HEK293 (cell line): ENCODE measurements around the gene TRAPPC2L.

Experiments used
- CTCF ChIA-PET: fragments of 350-600 bp; formaldehyde crosslinking; extraction: SDS; loops from one replicate; lab custom pipeline; 2021; ENCODE audit warnings: antibody characterized with exemption; lab: Yijun Ruan, JAX
- POLR2A ChIA-PET: fragments of 300-600 bp; formaldehyde crosslinking; extraction: SDS; loops from one replicate; lab custom pipeline; 2020; ENCODE audit warnings: antibody characterized with exemption, inconsistent platforms; lab: Yijun Ruan, JAX
- H3K27ac ChIP-seq: fragments of 200-500 bp; sonication (Bioruptor generic); 2 replicates; pipeline ENCODE4 v1.5.1; 2014; ENCODE audit warnings: low read depth, low read length, control low read depth, inconsistent platforms; ENCODE audit errors: extremely low read depth
- H3K36me3 ChIP-seq, 2 experiments: fragments of 200-500 bp in 1 of 2; sonication (Bioruptor generic) in 1 of 2; 1 replicate in 1 of 2; 2 replicates in 1 of 2; pipeline ENCODE4 v1.5.1; 2014 to 2017; ENCODE audit warnings: inconsistent platforms in 2 of 2, low read length in 2 of 2; ENCODE audit not compliant: control insufficient read depth in 2 of 2, insufficient read depth in 1 of 2
- H3K4me1 ChIP-seq: fragments of 200-500 bp; sonication (Bioruptor generic); 2 replicates; pipeline ENCODE4 v1.5.1; 2014; ENCODE audit warnings: mild to moderate bottlenecking, low read length, inconsistent platforms; ENCODE audit not compliant: control insufficient read depth, insufficient read depth
- H3K4me3 ChIP-seq: 2 replicates; pipeline ENCODE4 v1.5.1; 2011; ENCODE audit warnings: low read depth, mild to moderate bottlenecking, control low read depth, low read length, moderate library complexity
- H3K9me3 ChIP-seq: fragments of 200-500 bp; sonication (Bioruptor generic); 2 replicates; pipeline ENCODE4 v1.5.1; 2014; ENCODE audit warnings: low read depth, low read length, inconsistent platforms; ENCODE audit not compliant: control insufficient read depth, insufficient read depth
- ELK4 ChIP-seq: IDR thresholded peaks from 2 replicates; pipeline ENCODE4 v1.6.1; 2011; ENCODE audit warnings: mild to moderate bottlenecking, low read depth, low read length, borderline replicate concordance
- GFI1B ChIP-seq: fragments of 450-650 bp; formaldehyde crosslinking; IDR thresholded peaks from 2 replicates; pipeline ENCODE4 v1.5.1; 2016; ENCODE audit warnings: missing biosample characterization, missing genetic modification characterization
- GLI4 ChIP-seq: fragments of 450-650 bp; formaldehyde crosslinking; IDR thresholded peaks from 2 replicates; pipeline ENCODE4 v1.5.1; 2016; ENCODE audit warnings: missing biosample characterization, missing genetic modification characterization
- KLF10 ChIP-seq: fragments of 450-650 bp; IDR thresholded peaks from 2 replicates; pipeline ENCODE4 v1.5.1; 2018; ENCODE audit warnings: missing biosample characterization, mild to moderate bottlenecking, missing genetic modification characterization
- RBAK ChIP-seq: fragments of 450-650 bp; formaldehyde crosslinking; IDR thresholded peaks from 2 replicates; pipeline ENCODE4 v1.5.1; 2016; ENCODE audit warnings: missing biosample characterization, missing genetic modification characterization
- SCRT1 ChIP-seq: fragments of 450-650 bp; formaldehyde crosslinking; IDR thresholded peaks from 2 replicates; pipeline ENCODE4 v1.5.1; 2016; ENCODE audit warnings: missing biosample characterization, missing genetic modification characterization, borderline replicate concordance
- SCRT2 ChIP-seq: fragments of 450-650 bp; formaldehyde crosslinking; IDR thresholded peaks from 2 replicates; pipeline ENCODE4 v1.5.1; 2016; ENCODE audit warnings: missing biosample characterization, missing genetic modification characterization
- ZFP3 ChIP-seq: fragments of 450-650 bp; formaldehyde crosslinking; IDR thresholded peaks from 2 replicates; pipeline ENCODE4 v1.5.1; 2016; ENCODE audit warnings: low read depth, missing biosample characterization, missing genetic modification characterization
- ZNF10 ChIP-seq: fragments of 450-650 bp; formaldehyde crosslinking; IDR thresholded peaks from 2 replicates; pipeline ENCODE4 v1.5.1; 2017; ENCODE audit warnings: missing biosample characterization, missing genetic modification characterization
- ZNF157 ChIP-seq: fragments of 450-650 bp; formaldehyde crosslinking; IDR thresholded peaks from 2 replicates; pipeline ENCODE4 v1.5.1; 2016; ENCODE audit warnings: missing biosample characterization, missing genetic modification characterization
- ZNF16 ChIP-seq: fragments of 450-650 bp; formaldehyde crosslinking; IDR thresholded peaks from 2 replicates; pipeline ENCODE4 v1.5.1; 2016; ENCODE audit warnings: low read depth, missing biosample characterization, missing genetic modification characterization
- ZNF248 ChIP-seq: fragments of 450-650 bp; formaldehyde crosslinking; IDR thresholded peaks from 2 replicates; pipeline ENCODE4 v1.5.1; 2017; ENCODE audit warnings: missing biosample characterization, missing genetic modification characterization
- ZNF549 ChIP-seq: fragments of 450-650 bp; IDR thresholded peaks from 2 replicates; pipeline ENCODE4 v1.5.1; 2018; ENCODE audit warnings: missing biosample characterization, missing genetic modification characterization, mild to moderate bottlenecking, inconsistent platforms, moderate library complexity
- ZNF558 ChIP-seq: fragments of 450-650 bp; formaldehyde crosslinking; IDR thresholded peaks from 2 replicates; pipeline ENCODE4 v1.5.1; 2016; ENCODE audit warnings: missing biosample characterization, missing genetic modification characterization
- ZNF585B ChIP-seq: fragments of 450-650 bp; formaldehyde crosslinking; IDR thresholded peaks from 2 replicates; pipeline ENCODE4 v1.5.1; 2016; ENCODE audit warnings: missing biosample characterization, missing genetic modification characterization
- ZNF626 ChIP-seq: fragments of 450-650 bp; sonication (Bioruptor Pico); formaldehyde crosslinking; IDR thresholded peaks from 2 replicates; pipeline ENCODE4 v1.5.1; 2018; ENCODE audit warnings: missing biosample characterization, missing genetic modification characterization, inconsistent platforms
- ZNF654 ChIP-seq: fragments of 450-650 bp; formaldehyde crosslinking; IDR thresholded peaks from 2 replicates; pipeline ENCODE4 v1.5.1; 2016; ENCODE audit warnings: low read depth, missing biosample characterization, missing genetic modification characterization
- ZNF692 ChIP-seq: fragments of 450-650 bp; formaldehyde crosslinking; IDR thresholded peaks from 2 replicates; pipeline ENCODE4 v1.5.1; 2016; ENCODE audit warnings: missing biosample characterization, missing genetic modification characterization
- ZNF768 ChIP-seq: fragments of 450-650 bp; formaldehyde crosslinking; IDR thresholded peaks from 2 replicates; pipeline ENCODE4 v1.5.1; 2018; ENCODE audit warnings: missing biosample characterization, mild to moderate bottlenecking, missing genetic modification characterization
- TF ChIP-seq, protein P1 (sequence below): fragments of 450-650 bp; formaldehyde crosslinking; IDR thresholded peaks from 2 replicates; pipeline ENCODE4 v1.5.1; 2016; ENCODE audit warnings: missing biosample characterization, missing genetic modification characterization

Gene TRAPPC2L

DNA sequence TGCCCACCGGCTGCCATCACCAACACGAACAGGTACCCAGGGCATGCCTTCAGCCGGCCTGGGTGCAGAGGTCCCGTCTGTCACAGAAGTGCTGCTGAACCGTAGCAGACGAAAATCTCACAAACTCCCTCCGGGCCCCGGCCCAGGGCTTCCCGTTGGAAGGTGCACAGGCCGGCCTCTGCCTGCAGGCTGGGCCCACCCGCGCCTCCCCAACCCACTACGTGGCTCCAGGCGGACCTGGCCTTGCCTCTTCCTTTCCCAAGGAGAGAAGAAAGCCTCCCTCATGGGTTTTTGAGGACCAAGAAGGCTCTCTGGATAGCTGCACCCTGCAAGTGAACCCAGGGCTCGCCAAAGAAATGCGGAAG is 55.0 kb downstream of the TRAPPC2L start:
- no peak overlapping the region for H3K27ac ChIP-seq
- H3K36me3 ChIP-seq = no peaks in the 10 kb centered on the region
- TF ChIP-seq ZNF248 (tag by site-specific recombination) (no peak), KLF10 (no peak), ZNF654 (tag by site-specific recombination) (no peak), ELK4 (no peak), ZNF157 (no peak), ZNF549 (tag by site-specific recombination) (no peak), ZNF626 (tag by site-specific recombination) (no peak), SCRT2 (no peak), GLI4 (tag by site-specific recombination) (no peak), RBAK (tag by site-specific recombination) (no peak), ZNF16 (tag by site-specific recombination) (no peak), ZNF585B (tag by site-specific recombination) (no peak), GFI1B (tag by site-specific recombination) (no peak), ZNF10 (tag by site-specific recombination) (no peak), ZNF558 (no peak), ZFP3 (tag by site-specific recombination) (no peak), SCRT1 (tag by site-specific recombination) (no peak), ZNF692 (tag by site-specific recombination) (no peak), ZNF768 (no peak)
- TF ChIP-seq, protein P1, sequence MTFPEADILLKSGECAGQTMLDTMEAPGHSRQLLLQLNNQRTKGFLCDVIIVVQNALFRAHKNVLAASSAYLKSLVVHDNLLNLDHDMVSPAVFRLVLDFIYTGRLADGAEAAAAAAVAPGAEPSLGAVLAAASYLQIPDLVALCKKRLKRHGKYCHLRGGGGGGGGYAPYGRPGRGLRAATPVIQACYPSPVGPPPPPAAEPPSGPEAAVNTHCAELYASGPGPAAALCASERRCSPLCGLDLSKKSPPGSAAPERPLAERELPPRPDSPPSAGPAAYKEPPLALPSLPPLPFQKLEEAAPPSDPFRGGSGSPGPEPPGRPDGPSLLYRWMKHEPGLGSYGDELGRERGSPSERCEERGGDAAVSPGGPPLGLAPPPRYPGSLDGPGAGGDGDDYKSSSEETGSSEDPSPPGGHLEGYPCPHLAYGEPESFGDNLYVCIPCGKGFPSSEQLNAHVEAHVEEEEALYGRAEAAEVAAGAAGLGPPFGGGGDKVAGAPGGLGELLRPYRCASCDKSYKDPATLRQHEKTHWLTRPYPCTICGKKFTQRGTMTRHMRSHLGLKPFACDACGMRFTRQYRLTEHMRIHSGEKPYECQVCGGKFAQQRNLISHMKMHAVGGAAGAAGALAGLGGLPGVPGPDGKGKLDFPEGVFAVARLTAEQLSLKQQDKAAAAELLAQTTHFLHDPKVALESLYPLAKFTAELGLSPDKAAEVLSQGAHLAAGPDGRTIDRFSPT (tag by site-specific recombination) = no peak
- no peak overlapping the region for H3K4me3 ChIP-seq
- H3K9me3 ChIP-seq = no peaks in the 10 kb centered on the region
- no peaks in the 10 kb centered on the region for H3K4me1 ChIP-seq
- ChIA-PET CTCF (no interaction called here), POLR2A (no interaction called here)
